Activated B cell treated with CpG ODN at 0.5 μM for 24 hours (primary cell): ENCODE results near the gene NRXN3. TPM values are rescaled to one million over a fixed set of nuclear protein-coding genes. Genes with fewer than 3 reads are reported as not detected.

Experiments
- ATAC-seq: fragments of 200-7000 bp; cut with Tn5 transposase; one replicate; pipeline ENCODE4 v1.10.0; 2021; ENCODE audit warnings: low read depth, mild to moderate bottlenecking, moderate library complexity
- CTCF ChIA-PET: fragments of 350-600 bp; sonication (Branson Sonifier 250); formaldehyde crosslinking; loops from one replicate; lab custom pipeline; 2021; ENCODE audit warnings: antibody characterized with exemption; lab: Charles Lee
- POLR2A ChIA-PET: fragments of 350-600 bp; sonication (Branson Sonifier 250); formaldehyde crosslinking; loops from one replicate; lab custom pipeline; 2021; ENCODE audit warnings: antibody characterized with exemption; lab: Charles Lee
- DNase-seq: peaks from one replicate; pipeline ENCODE4 v3.0.0; 2022
- H3K27ac Mint-ChIP-seq: one replicate; pipeline ENCODE4 v1.8.0; 2020; ENCODE audit warnings: mixed read lengths
- H3K27me3 Mint-ChIP-seq: one replicate; pipeline ENCODE4 v1.8.0; 2021; ENCODE audit warnings: mixed read lengths
- H3K36me3 Mint-ChIP-seq: one replicate; pipeline ENCODE4 v1.8.0; 2021; ENCODE audit warnings: low read depth, mixed read lengths
- H3K4me1 Mint-ChIP-seq: one replicate; pipeline ENCODE4 v1.8.0; 2021; ENCODE audit warnings: mixed read lengths
- H3K4me3 Mint-ChIP-seq: one replicate; pipeline ENCODE4 v1.8.0; 2020; ENCODE audit warnings: mild to moderate bottlenecking, mixed read lengths
- H3K9me3 Mint-ChIP-seq: one replicate; pipeline ENCODE4 v1.8.0; 2020; ENCODE audit warnings: mixed read lengths
- CTCF ChIP-seq: fragments of 200-600 bp; IDR thresholded peaks from one replicate; pipeline ENCODE4 v1.8.0; 2022; ENCODE audit warnings: antibody characterized with exemption, mild to moderate bottlenecking
- intact Hi-C: fragments of 100-400 bp; cut with micrococcal nuclease; formaldehyde crosslinking; loops from one replicate; pipeline ENCODE4 v1.15.1; 2024
- total RNA-seq: library from RNA; stranded (reverse); gene quantifications from 2 replicates; pipeline ENCODE4 v1.2.3, GENCODE V29; 2022

The NRXN3 gene
- total RNA-seq, 1 donor from 2014 or later: not detected

DNA sequence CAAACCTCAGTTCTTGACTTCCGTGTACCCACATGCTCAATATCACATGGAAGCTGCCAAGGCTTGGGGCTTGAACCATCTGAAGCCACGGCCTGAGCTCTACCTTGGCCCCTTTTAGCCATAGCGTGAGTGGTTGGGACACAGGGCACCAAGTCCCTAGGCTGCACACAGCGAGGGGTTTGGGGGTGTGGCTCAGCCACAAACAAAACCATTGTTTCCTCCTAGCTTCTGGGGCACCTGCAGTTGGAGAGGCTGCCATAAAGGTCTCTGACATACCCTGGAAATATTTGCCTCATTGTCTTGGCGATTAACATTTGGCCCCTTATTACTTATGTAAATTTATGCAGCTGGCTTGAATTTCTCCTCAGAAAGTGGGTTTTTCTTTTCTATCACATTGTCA, 628.6 kb downstream of the NRXN3 start:
- ATAC-seq: no peak
- Mint-ChIP-seq H3K4me3 (no peak overlapping the region), H3K27me3 (no peaks in the 10 kb centered on the region), H3K4me1 (no peaks in the 10 kb centered on the region), H3K27ac (no peak overlapping the region), H3K9me3 (no peaks in the 10 kb centered on the region), H3K36me3 (no peaks in the 10 kb centered on the region)
- intact Hi-C loops: no loop called here
- TF ChIP-seq CTCF: no peak
- POLR2A ChIA-PET: no interaction called here
- CTCF ChIA-PET: no interaction called here
- DNase-seq: no peak

DNA sequence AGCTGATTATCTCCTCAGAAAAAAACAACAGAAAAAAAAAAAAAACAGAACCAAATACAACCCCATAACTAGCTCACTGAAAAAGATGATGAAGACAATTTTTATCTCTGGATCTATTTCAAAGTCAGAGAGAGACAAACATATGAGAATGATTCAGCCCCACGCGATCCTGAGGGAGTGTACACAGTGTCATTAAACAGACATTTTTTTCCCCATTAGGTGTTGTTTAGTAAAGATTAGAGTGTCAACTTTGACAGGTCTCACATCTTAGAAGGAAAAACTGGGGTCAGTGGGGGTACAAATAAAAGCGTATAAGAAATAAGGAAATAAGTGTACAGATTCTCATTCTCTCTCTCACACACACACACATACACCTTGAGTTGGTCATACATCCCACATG, 635.4 kb downstream of the NRXN3 start:
- DNase-seq (no peak), ATAC-seq (no peak)
- Mint-ChIP-seq H3K36me3 (no peaks in the 10 kb centered on the region), H3K27ac (no peak overlapping the region), H3K4me3 (no peak overlapping the region), H3K9me3 (no peaks in the 10 kb centered on the region), H3K27me3 (no peaks in the 10 kb centered on the region), H3K4me1 (no peaks in the 10 kb centered on the region)
- no peak for TF ChIP-seq CTCF
- intact Hi-C loops: no loop called here
- POLR2A ChIA-PET: no interaction called here
- CTCF ChIA-PET: no interaction called here

GRCh38 chr14:78823035-78823434, 652.9 kb downstream of the NRXN3 start:
- POLR2A ChIA-PET: no interaction called here
- Mint-ChIP-seq H3K27me3 (no peaks in the 10 kb centered on the region), H3K4me3 (no peak overlapping the region), H3K4me1 (no peaks in the 10 kb centered on the region), H3K27ac (no peak overlapping the region), H3K9me3 (no peaks in the 10 kb centered on the region), H3K36me3 (no peaks in the 10 kb centered on the region)
- intact Hi-C loops: no loop called here
- TF ChIP-seq CTCF: no peak
- CTCF ChIA-PET: no interaction called here
- no peak for DNase-seq
- no peak for ATAC-seq

DNA sequence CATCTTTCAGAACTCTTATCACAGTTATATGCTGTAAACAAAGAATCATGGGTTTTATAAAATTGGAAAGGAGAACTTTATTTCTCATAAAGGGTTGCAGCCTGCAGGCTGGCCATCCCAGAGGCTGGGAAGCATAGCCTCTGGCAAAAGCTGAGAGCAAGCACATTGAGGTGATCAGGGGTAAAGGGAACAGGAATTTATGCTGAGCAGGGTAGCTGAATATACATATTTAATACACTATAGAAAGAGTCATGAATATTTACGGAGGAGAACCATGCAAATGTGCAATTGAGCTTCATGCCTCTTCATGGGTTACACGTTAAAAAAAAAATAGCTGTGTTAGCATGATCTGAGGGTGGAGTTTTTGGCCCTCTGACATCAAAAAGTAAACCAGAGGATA, 653.3 kb downstream of the NRXN3 start:
- H3K27me3 Mint-ChIP-seq: no peaks in the 10 kb centered on the region
- ATAC-seq: no peak

DNA sequence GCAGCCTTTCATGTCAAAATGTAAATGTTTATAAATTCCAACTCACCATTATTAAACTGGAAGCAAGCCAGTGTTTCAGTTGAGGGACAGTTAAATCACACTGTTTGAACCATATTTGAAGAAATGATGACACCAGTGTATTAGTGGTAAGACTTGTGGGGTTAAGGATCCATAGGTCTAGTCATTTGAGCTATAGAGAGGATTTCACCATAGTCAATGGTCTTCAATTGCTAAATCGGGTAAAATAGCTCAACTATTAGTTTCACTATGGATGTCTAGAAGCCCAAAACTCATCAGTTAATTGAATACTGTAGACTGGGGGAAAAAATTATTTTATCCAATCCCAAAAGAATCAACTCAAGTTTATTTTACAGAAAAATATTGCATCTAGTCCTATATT, 659.1 kb downstream of the NRXN3 start:
- ChIA-PET POLR2A (no interaction called here), CTCF (no interaction called here)
- Mint-ChIP-seq H3K9me3 (no peaks in the 10 kb centered on the region), H3K36me3 (no peaks in the 10 kb centered on the region), H3K4me3 (no peak overlapping the region), H3K4me1 (no peaks in the 10 kb centered on the region), H3K27me3 (no peaks in the 10 kb centered on the region), H3K27ac (no peak overlapping the region)
- intact Hi-C loops: no loop called here
- TF ChIP-seq CTCF: no peak
- ATAC-seq (no peak), DNase-seq (no peak)

More for the DNA sequence above, 653.3 kb downstream of the NRXN3 start:
- DNase-seq: no peak
- TF ChIP-seq CTCF: no peak
- CTCF ChIA-PET: no interaction called here
- Mint-ChIP-seq H3K9me3 (no peaks in the 10 kb centered on the region), H3K27ac (no peak overlapping the region), H3K4me1 (no peaks in the 10 kb centered on the region), H3K4me3 (no peak overlapping the region), H3K36me3 (no peaks in the 10 kb centered on the region)
- intact Hi-C loops: no loop called here
- POLR2A ChIA-PET: no interaction called here
